Prostate gland (tissue), 2 donors: ENCODE data around the gene KRT35. TPM values are rescaled to one million over a fixed set of nuclear protein-coding genes. Genes with fewer than 3 reads are reported as not detected.

Source experiments
- DNase-seq: peaks from one replicate; pipeline ENCODE4 v3.0.0-alpha.2; 2019; ENCODE audit warnings: low spot score
- H3K27ac ChIP-seq, 2 donors: fragments of 200-600 bp; sonication (generic); 2 replicates each; pipeline ENCODE4 v1.5.1; 2017 to 2019
- H3K27me3 ChIP-seq: fragments of 200-600 bp; sonication (generic); replicated peaks from 2 replicates; pipeline ENCODE4 v1.5.1; 2019; ENCODE audit not compliant: insufficient read depth
- H3K36me3 ChIP-seq, 2 donors: fragments of 200-600 bp; sonication (generic); 1 replicate in 1 of 2; 2 replicates in 1 of 2; pipeline versions ENCODE4 v1.5.1 to v1.8.1; 2017 to 2019
- H3K4me1 ChIP-seq: fragments of 200-600 bp; sonication (generic); replicated peaks from 2 replicates; pipeline ENCODE4 v1.5.1; 2019
- H3K4me3 ChIP-seq, 2 donors: fragments of 200-600 bp; sonication (generic); 2 replicates each; pipeline ENCODE4 v1.5.1; 2017 to 2019
- H3K9me3 ChIP-seq: fragments of 200-600 bp; sonication (generic); 2 replicates; pipeline ENCODE4 v1.5.1; 2017
- POLR2A ChIP-seq: fragments of 450-650 bp; IDR thresholded peaks from one replicate; pipeline ENCODE4 v1.6.1; 2016; ENCODE audit warnings: antibody characterized with exemption, mild to moderate bottlenecking
- POLR2AphosphoS5 ChIP-seq: sonication (generic); formaldehyde crosslinking; IDR thresholded peaks from one replicate; pipeline ENCODE4 v1.6.1; 2017; ENCODE audit warnings: antibody characterized with exemption
- WGBS: methylation state at CpG from one replicate; pipeline ENCODE4 v1.1.5; 2018; 5-methylcytosine and 5-hydroxymethylcytosine counted together
- intact Hi-C: fragments of 100-400 bp; cut with DNase I; formaldehyde crosslinking; loops from one replicate; pipeline ENCODE4 v1.14.2; 2022
- total RNA-seq, 2 donors: library from RNA; depleted of rRNA; stranded (reverse); fragments of >200 nt; gene quantifications; one replicate each; pipeline ENCODE4 v1.1.0, GENCODE V29; 2016
- TF ChIP-seq, protein P1 (sequence below), 4 experiments: fragments of 200-600 bp in 2 of 4; fragments of 450-650 bp in 2 of 4; sonication (generic) in 2 of 4; IDR thresholded peaks; 1 replicate in 3 of 4; 2 replicates in 1 of 4; pipeline ENCODE4 v1.5.1; 2016 to 2019; ENCODE audit warnings: antibody characterized with exemption in 4 of 4, mild to moderate bottlenecking in 2 of 4, moderate library complexity in 2 of 4

Gene KRT35
- total RNA-seq, 2 donors from 2014 or later: not detected

DNA sequence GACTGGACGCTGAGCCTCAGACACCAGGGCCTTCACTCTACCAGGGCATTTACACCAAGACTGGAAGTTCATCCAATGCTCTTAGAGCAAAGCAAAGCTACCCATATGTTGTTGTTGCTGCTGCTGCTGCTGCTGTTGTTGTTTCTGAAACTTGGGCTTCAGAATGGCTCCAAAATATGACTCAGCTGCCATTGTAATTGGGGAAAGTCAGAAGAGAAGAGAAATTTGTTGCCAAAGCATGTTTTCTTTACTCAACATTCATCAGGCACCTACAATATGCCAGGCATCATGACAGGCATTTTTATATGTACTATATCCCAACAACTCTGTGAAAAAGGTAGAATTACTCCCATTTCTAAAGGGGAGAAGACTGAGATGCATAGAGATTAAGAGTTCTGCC lies 25.7 kb downstream of the KRT35 start:
- no peak overlapping the region for H3K4me3 ChIP-seq
- no peaks in the 10 kb centered on the region for H3K4me1 ChIP-seq
- H3K9me3 ChIP-seq: no peaks in the 10 kb centered on the region
- no peak for DNase-seq
- no peaks in the 10 kb centered on the region for H3K36me3 ChIP-seq
- intact Hi-C loops: no loop called here
- TF ChIP-seq POLR2A (no peak), POLR2AphosphoS5 (no peak)
- TF ChIP-seq, protein P1, sequence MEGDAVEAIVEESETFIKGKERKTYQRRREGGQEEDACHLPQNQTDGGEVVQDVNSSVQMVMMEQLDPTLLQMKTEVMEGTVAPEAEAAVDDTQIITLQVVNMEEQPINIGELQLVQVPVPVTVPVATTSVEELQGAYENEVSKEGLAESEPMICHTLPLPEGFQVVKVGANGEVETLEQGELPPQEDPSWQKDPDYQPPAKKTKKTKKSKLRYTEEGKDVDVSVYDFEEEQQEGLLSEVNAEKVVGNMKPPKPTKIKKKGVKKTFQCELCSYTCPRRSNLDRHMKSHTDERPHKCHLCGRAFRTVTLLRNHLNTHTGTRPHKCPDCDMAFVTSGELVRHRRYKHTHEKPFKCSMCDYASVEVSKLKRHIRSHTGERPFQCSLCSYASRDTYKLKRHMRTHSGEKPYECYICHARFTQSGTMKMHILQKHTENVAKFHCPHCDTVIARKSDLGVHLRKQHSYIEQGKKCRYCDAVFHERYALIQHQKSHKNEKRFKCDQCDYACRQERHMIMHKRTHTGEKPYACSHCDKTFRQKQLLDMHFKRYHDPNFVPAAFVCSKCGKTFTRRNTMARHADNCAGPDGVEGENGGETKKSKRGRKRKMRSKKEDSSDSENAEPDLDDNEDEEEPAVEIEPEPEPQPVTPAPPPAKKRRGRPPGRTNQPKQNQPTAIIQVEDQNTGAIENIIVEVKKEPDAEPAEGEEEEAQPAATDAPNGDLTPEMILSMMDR (IDR thresholded peaks at IDR 0.05): no peak
- no peak overlapping the region for H3K27ac ChIP-seq
- no peaks in the 10 kb centered on the region for H3K27me3 ChIP-seq
- 100% methylated on average over 1 of the region's 1 CpG for WGBS

GRCh38 chr17:41453066-41453465 lies 27.9 kb downstream of the KRT35 start:
- no peak for TF ChIP-seq POLR2AphosphoS5
- TF ChIP-seq, protein P1 (IDR thresholded peaks at IDR 0.05): no peak
- no peak for TF ChIP-seq POLR2A
- no peak for DNase-seq
- Histone ChIP-seq H3K4me3 (no peak overlapping the region), H3K27me3 (no peaks in the 10 kb centered on the region), H3K27ac (no peak overlapping the region), H3K36me3 (no peaks in the 10 kb centered on the region), H3K4me1 (no peaks in the 10 kb centered on the region), H3K9me3 (no peaks in the 10 kb centered on the region)
- intact Hi-C loops: no loop called here
- WGBS: 92% methylated on average over 3 of the region's 3 CpGs

DNA sequence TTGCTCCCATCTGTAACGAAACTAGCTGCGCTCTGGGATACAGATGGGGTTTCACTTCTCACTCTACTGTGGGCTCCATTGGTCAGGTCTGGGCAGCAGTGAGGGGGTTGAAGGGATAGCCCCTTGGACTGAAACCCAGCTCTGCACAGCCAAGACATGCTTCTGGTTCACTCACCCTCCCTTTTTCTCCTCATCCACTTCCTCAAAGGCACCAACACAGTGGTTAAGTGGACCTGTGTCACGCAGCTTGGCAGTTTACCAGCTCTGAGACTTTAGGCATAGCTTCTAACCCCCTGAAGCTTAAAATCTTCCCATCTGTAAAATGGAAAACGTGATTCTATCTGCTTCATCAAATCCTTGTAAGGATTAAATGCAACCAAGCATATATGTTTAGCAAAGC lies 28.7 kb downstream of the KRT35 start:
- Histone ChIP-seq H3K27ac (no peak overlapping the region), H3K4me3 (no peak overlapping the region), H3K4me1 (no peaks in the 10 kb centered on the region), H3K36me3 (no peaks in the 10 kb centered on the region), H3K9me3 (no peaks in the 10 kb centered on the region), H3K27me3 (no peaks in the 10 kb centered on the region)
- DNase-seq: no peak
- TF ChIP-seq, protein P1 (IDR thresholded peaks at IDR 0.05): no peak
- TF ChIP-seq POLR2A: no peak
- no peak for TF ChIP-seq POLR2AphosphoS5
- intact Hi-C loops: no loop called here
- 72% methylated on average over 4 of the region's 4 CpGs for WGBS

- no peak for DNase-seq
- Histone ChIP-seq H3K27ac (no peak overlapping the region), H3K9me3 (no peaks in the 10 kb centered on the region), H3K4me3 (no peak overlapping the region), H3K27me3 (no peaks in the 10 kb centered on the region), H3K4me1 (no peaks in the 10 kb centered on the region), H3K36me3 (no peaks in the 10 kb centered on the region)
- intact Hi-C loops: no loop called here
- TF ChIP-seq, protein P1 (IDR thresholded peaks at IDR 0.05): no peak
- TF ChIP-seq POLR2AphosphoS5: no peak
- TF ChIP-seq POLR2A: no peak
- WGBS: 69% methylated on average over 2 of the region's 2 CpGs
These were observed 29.7 kb downstream of the KRT35 start for GRCh38 chr17:41451154-41451728.

DNA sequence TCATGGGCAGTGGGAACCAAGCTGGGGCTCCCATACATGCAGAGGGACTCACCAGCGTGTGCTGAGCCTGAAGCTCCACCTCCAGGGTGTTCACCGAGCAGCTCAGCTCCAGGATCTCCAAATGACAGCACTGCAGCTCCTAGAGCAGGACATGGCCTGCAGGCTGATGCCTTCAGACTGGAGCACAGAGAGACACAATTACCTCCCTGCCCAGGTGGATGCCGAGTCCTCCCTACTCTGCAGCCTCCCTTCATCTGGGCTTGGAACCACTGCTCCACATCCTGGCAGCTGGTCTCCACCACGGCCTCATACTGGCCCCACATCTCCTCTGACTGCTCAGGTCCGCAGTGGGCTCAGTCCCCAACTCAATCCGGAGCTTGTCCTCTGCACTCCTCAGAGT lies 31.9 kb downstream of the KRT35 start:
- H3K27me3 ChIP-seq: no peaks in the 10 kb centered on the region
- H3K4me3 ChIP-seq: no peak overlapping the region
- 93% methylated on average over 6 of the region's 6 CpGs for WGBS
- no peak overlapping the region for H3K27ac ChIP-seq
- intact Hi-C loops: no loop called here
- H3K36me3 ChIP-seq: no peaks in the 10 kb centered on the region
- TF ChIP-seq, protein P1 (IDR thresholded peaks at IDR 0.05): no peak
- TF ChIP-seq POLR2AphosphoS5 (no peak), POLR2A (no peak)
- no peaks in the 10 kb centered on the region for H3K9me3 ChIP-seq
- no peaks in the 10 kb centered on the region for H3K4me1 ChIP-seq
- no peak for DNase-seq
